HCT116 (cell line): ENCODE results near the gene CDC42BPA.

Experiments used
- CTCF ChIP-seq, 3 experiments: fragments of 200-600 bp in 1 of 3; sonication (generic) in 1 of 3; IDR thresholded peaks in 2 of 3; conservative IDR thresholded peaks in 1 of 3; 2 replicates each; pipeline ENCODE4 v1.5.1; 2012 to 2017; ENCODE audit warnings: low read depth in 2 of 3, low read length in 2 of 3, antibody characterized with exemption in 1 of 3, borderline replicate concordance in 1 of 3, control low read depth in 1 of 3, mild to moderate bottlenecking in 1 of 3, mixed read lengths in 1 of 3, mixed run types in 1 of 3, moderate library complexity in 1 of 3; ENCODE audit not compliant: insufficient read depth in 1 of 3
- POLR2A ChIP-seq: IDR thresholded peaks from 2 replicates; pipeline ENCODE4 v1.7.0; 2011; ENCODE audit warnings: borderline replicate concordance; ENCODE audit not compliant: insufficient read depth, insufficient read length; ENCODE audit errors: extremely low read depth
- POLR2AphosphoS5 ChIP-seq: IDR thresholded peaks from 2 replicates; pipeline ENCODE4 v1.6.1; 2011; ENCODE audit warnings: mild to moderate bottlenecking, low read depth, low read length, moderate library complexity
- RAD21 ChIP-seq: IDR thresholded peaks from 2 replicates; pipeline ENCODE4 v1.6.1; 2012; ENCODE audit warnings: low read depth, mild to moderate bottlenecking
- SIN3A ChIP-seq: IDR thresholded peaks from 2 replicates; pipeline ENCODE4 v1.6.1; 2012; ENCODE audit warnings: low read depth
- SRF ChIP-seq: IDR thresholded peaks from 2 replicates; pipeline ENCODE4 v1.6.1; 2012; ENCODE audit warnings: low read depth
- YY1 ChIP-seq: IDR thresholded peaks from 2 replicates; pipeline ENCODE4 v1.6.1; 2011; ENCODE audit warnings: low read length, low read depth, moderate library complexity, mild to moderate bottlenecking; ENCODE audit not compliant: insufficient replicate concordance; ENCODE audit errors: extremely low read depth
- ZNF274 ChIP-seq: fragments of 200-500 bp; sonication (Bioruptor generic); IDR thresholded peaks from 2 replicates; pipeline ENCODE4 v1.6.1; 2014; ENCODE audit warnings: mild to moderate bottlenecking, low read depth, low read length, inconsistent platforms

GRCh38 chr1:227242811-227243682, 75.2 kb downstream of the CDC42BPA start:
- no peak for TF ChIP-seq POLR2A
- TF ChIP-seq POLR2AphosphoS5 = no peak
- no peak for TF ChIP-seq CTCF (IDR thresholded peaks at IDR 0.05 in 2 of 3, conservative IDR thresholded peaks at IDR 0.05 in 1 of 3; ENCODE audit: borderline replicate concordance in 1 of 3, insufficient read depth in 1 of 3, low read depth in 2 of 3, low read length in 2 of 3)
- no peak for TF ChIP-seq RAD21
- no peak for TF ChIP-seq SRF
- no peak for TF ChIP-seq SIN3A
- no peak for TF ChIP-seq YY1
- TF ChIP-seq ZNF274 = no peak
